HG02623 (cell line): ENCODE data around the gene DMRTC1B.
"Not testable (repeated sequence)": the region's sequence is repeated elsewhere in the genome, so short reads cannot be mapped to it uniquely, and the experiment has no call there.

ENCODE experiments used
- ATAC-seq: cut with Tn5 transposase; IDR thresholded peaks from one replicate; pipeline ENCODE4 v1.9.1; 2021; ENCODE audit warnings: moderate library complexity; ENCODE audit not compliant: unreplicated experiment

DMRTC1B gene

GRCh38 chrX:72776653-72777466, at the start of gene DMRTC1B:
Gene DMRTC1B (plus strand): TSS chrX:72776890. CDS start chrX:72845136, 68,246 bp downstream.
- peak; percentile 81 for ATAC-seq

GRCh38 chrX:72727846-72728245, 48.8 kb upstream of the DMRTC1B start:
- no peak for ATAC-seq

GRCh38 chrX:72733636-72734035, 43.1 kb upstream of the DMRTC1B start:
- not testable (repeated sequence) for ATAC-seq

GRCh38 chrX:72735561-72735960, 41.1 kb upstream of the DMRTC1B start:
- ATAC-seq, result no peak

GRCh38 chrX:72745546-72745945, 31.1 kb upstream of the DMRTC1B start:
- ATAC-seq, result not testable (repeated sequence)

- not testable (repeated sequence) for ATAC-seq
Observed at GRCh38 chrX:72748545-72748944, 28.1 kb upstream of the DMRTC1B start.

GRCh38 chrX:72760454-72760853, 16.2 kb upstream of the DMRTC1B start:
- ATAC-seq, result not testable (repeated sequence)

GRCh38 chrX:72777467-72777790, 739 bp downstream of the DMRTC1B start:
- peak; percentile 56 for ATAC-seq

- not testable (repeated sequence) for ATAC-seq
Observed at GRCh38 chrX:72778146-72778545, 1.5 kb downstream of the DMRTC1B start.

- ATAC-seq, result not testable (repeated sequence)
Observed at GRCh38 chrX:72782560-72782959, 5.9 kb downstream of the DMRTC1B start, which contains the start of gene FAM236B. Gene FAM236B (minus strand): TSS chrX:72782660. CDS start chrX:72782560, 100 bp downstream.

GRCh38 chrX:72783365-72783936, 6.8 kb downstream of the DMRTC1B start:
- not testable (repeated sequence) for ATAC-seq

GRCh38 chrX:72783964-72784363, 7.3 kb downstream of the DMRTC1B start:
- not testable (repeated sequence) for ATAC-seq

- not testable (repeated sequence) for ATAC-seq
Observed at GRCh38 chrX:72788142-72788541, 11.5 kb downstream of the DMRTC1B start.

GRCh38 chrX:72790390-72790789, 13.7 kb downstream of the DMRTC1B start:
- ATAC-seq, result not testable (repeated sequence)

GRCh38 chrX:72808110-72808509, 31.4 kb downstream of the DMRTC1B start, which contains the start of gene FAM236D:
Gene FAM236D (minus strand): TSS chrX:72808210. CDS start chrX:72808110, 100 bp downstream.
- not testable (repeated sequence) for ATAC-seq

- not testable (repeated sequence) for ATAC-seq
Observed at GRCh38 chrX:72830701-72831100, 54.0 kb downstream of the DMRTC1B start.

- not testable (repeated sequence) for ATAC-seq
Observed at GRCh38 chrX:72837532-72837931, 60.8 kb downstream of the DMRTC1B start.

GRCh38 chrX:72882898-72883297, 106.2 kb downstream of the DMRTC1B start:
- not testable (repeated sequence) for ATAC-seq

GRCh38 chrX:72889740-72890139, 113.0 kb downstream of the DMRTC1B start:
- ATAC-seq, result not testable (repeated sequence)
